HepG2 (cell line): ENCODE results near the gene NXPH4. TPM values are rescaled to one million over a fixed set of nuclear protein-coding genes. Genes with fewer than 3 reads are reported as not detected.

ENCODE experiments used
- CCAR2 ChIP-seq: fragments of 200-400 bp; formaldehyde crosslinking; optimal IDR thresholded peaks from 2 replicates; pipeline ENCODE3; 2018; ENCODE audit warnings: low read depth, mild to moderate bottlenecking, low read length, moderate library complexity
- CREM ChIP-seq, 2 experiments: sonication (generic) in 1 of 2; formaldehyde crosslinking in 1 of 2; IDR thresholded peaks; 2 replicates each; pipeline versions ENCODE4 v1.4.0 to v1.6.1; 2016 to 2020; ENCODE audit warnings: antibody characterized with exemption in 1 of 2, mild to moderate bottlenecking in 1 of 2, missing genetic modification reagents in 1 of 2
- EHMT2 ChIP-seq: fragments of 200-600 bp; sonication (generic); IDR thresholded peaks from 2 replicates; pipeline ENCODE4 v1.7.0; 2017; ENCODE audit warnings: antibody characterized with exemption, low read depth, low read length, borderline replicate concordance
- GPN1 ChIP-seq: sonication (generic); formaldehyde crosslinking; IDR thresholded peaks from 2 replicates; pipeline ENCODE4 v1.5.1; 2020; ENCODE audit warnings: missing genetic modification reagents, borderline replicate concordance
- HOXA5 ChIP-seq: sonication (generic); formaldehyde crosslinking; IDR thresholded peaks from 2 replicates; pipeline ENCODE4 v1.4.0; 2020; ENCODE audit warnings: missing genetic modification reagents
- KLF15 ChIP-seq: sonication (generic); formaldehyde crosslinking; IDR thresholded peaks from 2 replicates; pipeline ENCODE4 v1.8.1; 2023; ENCODE audit warnings: borderline replicate concordance, mild to moderate bottlenecking, inconsistent platforms, missing genetic modification reagents, mixed read lengths
- MXI1 ChIP-seq: IDR thresholded peaks from 3 replicates; pipeline ENCODE4 v1.6.1; 2012; ENCODE audit warnings: low read depth, low read length, inconsistent platforms, borderline replicate concordance
- NR1H2 ChIP-seq: sonication (generic); formaldehyde crosslinking; IDR thresholded peaks from 2 replicates; pipeline ENCODE4 v1.8.1; 2022; ENCODE audit warnings: low read depth, missing genetic modification reagents, borderline replicate concordance
- PAF1 ChIP-seq: IDR thresholded peaks from 2 replicates; pipeline ENCODE4 v1.6.1; 2016; ENCODE audit warnings: missing genetic modification reagents, missing compliant biosample characterization
- RFX1 ChIP-seq: fragments of 450-650 bp; IDR thresholded peaks from 2 replicates; pipeline ENCODE4 v1.6.1; 2017
- SMAD3 ChIP-seq: sonication (generic); formaldehyde crosslinking; IDR thresholded peaks from 2 replicates; pipeline ENCODE4 v1.4.0; 2020; ENCODE audit warnings: missing genetic modification reagents
- ZFP36L2 ChIP-seq: sonication (generic); formaldehyde crosslinking; IDR thresholded peaks from 2 replicates; pipeline ENCODE4 v1.4.0; 2020; ENCODE audit warnings: missing genetic modification reagents
- ZKSCAN8 ChIP-seq: IDR thresholded peaks from 2 replicates; pipeline ENCODE4 v1.6.1; 2016; ENCODE audit warnings: borderline replicate concordance, missing genetic modification reagents, missing compliant biosample characterization
- ZNF263 ChIP-seq: sonication (generic); formaldehyde crosslinking; IDR thresholded peaks from 2 replicates; pipeline ENCODE4 v1.4.0; 2020; ENCODE audit warnings: missing genetic modification reagents
- ZNF709 ChIP-seq: sonication (generic); formaldehyde crosslinking; IDR thresholded peaks from 2 replicates; pipeline ENCODE4 v1.5.0; 2020; ENCODE audit warnings: mild to moderate bottlenecking, missing genetic modification reagents
- polyA plus RNA-seq, 8 experiments: library from polyadenylated mRNA; depleted of rRNA in 3 of 8; stranded (reverse) in 7 of 8; unstranded in 1 of 8; fragments of >200 nt; fragmentation: Illumina TruSeq in 4 of 8; extraction: Trizol in 4 of 8; gene quantifications; 2 replicates each; pipeline versions ENCODE4 v1.2.1 to v1.2.3, GENCODE V29; 2011 to 2016; ENCODE audit warnings: low read depth in 4 of 8, missing spikeins in 1 of 8, mixed read lengths in 1 of 8; ENCODE audit not compliant: insufficient read depth in 1 of 8
- total RNA-seq, 5 experiments: library from RNA; depleted of rRNA; stranded (reverse); fragments of >200 nt; fragmentation: Illumina TruSeq; extraction: Trizol; gene quantifications; 2 replicates each; pipeline ENCODE4 v1.2.3, GENCODE V29; 2016; ENCODE audit warnings: low read depth in 1 of 5
- TF ChIP-seq, protein P1 (sequence below): sonication (generic); formaldehyde crosslinking; IDR thresholded peaks from 2 replicates; pipeline ENCODE4 v1.4.0; 2020; ENCODE audit warnings: mild to moderate bottlenecking, missing genetic modification reagents
- TF ChIP-seq, protein P2 (sequence below): sonication (generic); formaldehyde crosslinking; IDR thresholded peaks from 2 replicates; pipeline ENCODE4 v1.4.0; 2020; ENCODE audit warnings: mild to moderate bottlenecking, missing genetic modification reagents, borderline replicate concordance
- TF ChIP-seq, protein P3 (sequence below): sonication (generic); formaldehyde crosslinking; conservative IDR thresholded peaks from 2 replicates; pipeline ENCODE4 v1.8.0; 2022; ENCODE audit warnings: missing genetic modification reagents

Gene NXPH4
- total and polyA plus RNA-seq, 2 of the 13 experiments (the other 11 are each of a cell fraction or from before 2014, with no cell fraction given) = 0.13 TPM; not detected in 1

DNA sequence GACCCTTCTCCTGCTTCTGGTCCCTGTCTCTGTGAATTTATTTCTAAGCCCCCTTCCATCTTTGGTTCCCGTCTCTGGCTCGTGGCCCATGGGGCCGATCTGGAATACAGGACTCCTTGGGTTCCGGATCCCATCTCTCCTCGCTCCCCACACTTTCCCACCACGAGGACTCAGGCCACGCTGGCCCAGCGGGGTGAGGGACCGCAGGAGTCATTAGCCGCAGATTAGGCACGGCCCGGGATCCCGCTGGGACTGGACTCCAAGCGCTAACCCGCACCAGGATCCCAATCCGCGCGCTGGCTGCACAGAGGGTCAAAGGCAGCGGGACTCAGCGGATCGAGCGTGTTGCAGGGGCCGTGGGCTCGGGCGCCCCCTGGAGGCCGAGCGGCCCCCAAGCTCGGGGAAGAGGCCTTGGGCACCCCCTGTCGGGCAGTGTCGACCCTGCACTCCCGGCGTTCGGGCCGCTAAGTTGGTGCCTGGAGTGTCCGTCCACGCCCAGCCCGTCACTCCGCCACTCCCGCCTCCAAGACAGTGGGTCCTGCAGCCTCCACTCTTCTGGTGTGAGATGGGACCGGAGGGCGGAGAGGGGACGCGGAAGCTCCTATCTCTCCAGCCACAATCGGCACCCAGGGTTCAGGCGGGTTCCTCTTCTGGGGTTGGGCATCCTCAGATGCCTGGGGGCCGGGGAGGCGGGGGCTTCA, 22.4 kb downstream of the NXPH4 start (continued):
- TF ChIP-seq, protein P1, sequence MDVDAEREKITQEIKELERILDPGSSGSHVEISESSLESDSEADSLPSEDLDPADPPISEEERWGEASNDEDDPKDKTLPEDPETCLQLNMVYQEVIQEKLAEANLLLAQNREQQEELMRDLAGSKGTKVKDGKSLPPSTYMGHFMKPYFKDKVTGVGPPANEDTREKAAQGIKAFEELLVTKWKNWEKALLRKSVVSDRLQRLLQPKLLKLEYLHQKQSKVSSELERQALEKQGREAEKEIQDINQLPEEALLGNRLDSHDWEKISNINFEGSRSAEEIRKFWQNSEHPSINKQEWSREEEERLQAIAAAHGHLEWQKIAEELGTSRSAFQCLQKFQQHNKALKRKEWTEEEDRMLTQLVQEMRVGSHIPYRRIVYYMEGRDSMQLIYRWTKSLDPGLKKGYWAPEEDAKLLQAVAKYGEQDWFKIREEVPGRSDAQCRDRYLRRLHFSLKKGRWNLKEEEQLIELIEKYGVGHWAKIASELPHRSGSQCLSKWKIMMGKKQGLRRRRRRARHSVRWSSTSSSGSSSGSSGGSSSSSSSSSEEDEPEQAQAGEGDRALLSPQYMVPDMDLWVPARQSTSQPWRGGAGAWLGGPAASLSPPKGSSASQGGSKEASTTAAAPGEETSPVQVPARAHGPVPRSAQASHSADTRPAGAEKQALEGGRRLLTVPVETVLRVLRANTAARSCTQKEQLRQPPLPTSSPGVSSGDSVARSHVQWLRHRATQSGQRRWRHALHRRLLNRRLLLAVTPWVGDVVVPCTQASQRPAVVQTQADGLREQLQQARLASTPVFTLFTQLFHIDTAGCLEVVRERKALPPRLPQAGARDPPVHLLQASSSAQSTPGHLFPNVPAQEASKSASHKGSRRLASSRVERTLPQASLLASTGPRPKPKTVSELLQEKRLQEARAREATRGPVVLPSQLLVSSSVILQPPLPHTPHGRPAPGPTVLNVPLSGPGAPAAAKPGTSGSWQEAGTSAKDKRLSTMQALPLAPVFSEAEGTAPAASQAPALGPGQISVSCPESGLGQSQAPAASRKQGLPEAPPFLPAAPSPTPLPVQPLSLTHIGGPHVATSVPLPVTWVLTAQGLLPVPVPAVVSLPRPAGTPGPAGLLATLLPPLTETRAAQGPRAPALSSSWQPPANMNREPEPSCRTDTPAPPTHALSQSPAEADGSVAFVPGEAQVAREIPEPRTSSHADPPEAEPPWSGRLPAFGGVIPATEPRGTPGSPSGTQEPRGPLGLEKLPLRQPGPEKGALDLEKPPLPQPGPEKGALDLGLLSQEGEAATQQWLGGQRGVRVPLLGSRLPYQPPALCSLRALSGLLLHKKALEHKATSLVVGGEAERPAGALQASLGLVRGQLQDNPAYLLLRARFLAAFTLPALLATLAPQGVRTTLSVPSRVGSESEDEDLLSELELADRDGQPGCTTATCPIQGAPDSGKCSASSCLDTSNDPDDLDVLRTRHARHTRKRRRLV (CRISPR knock-in tag) = 0 out of 2 replicates have a peak, but pooled peaks have one; percentile 57
- TF ChIP-seq CREM (IDR thresholded peaks at IDR 0.05) = no peak
- no peak for TF ChIP-seq CREM (CRISPR knock-in tag; IDR thresholded peaks at IDR 0.05)
- no peak for TF ChIP-seq ZFP36L2 (CRISPR knock-in tag)
- no peak for TF ChIP-seq EHMT2
- TF ChIP-seq RFX1 = no peak
- TF ChIP-seq NR1H2 (CRISPR knock-in tag) = peak; percentile 55; the same call in 1 of the 2 replicates
- no peak; the same call in 2 of the 3 replicates for TF ChIP-seq MXI1
- TF ChIP-seq CCAR2 = no peak
- TF ChIP-seq HOXA5 (CRISPR knock-in tag) = 0 out of 2 replicates have a peak, but pooled peaks have one; percentile 14
- TF ChIP-seq, protein P2, sequence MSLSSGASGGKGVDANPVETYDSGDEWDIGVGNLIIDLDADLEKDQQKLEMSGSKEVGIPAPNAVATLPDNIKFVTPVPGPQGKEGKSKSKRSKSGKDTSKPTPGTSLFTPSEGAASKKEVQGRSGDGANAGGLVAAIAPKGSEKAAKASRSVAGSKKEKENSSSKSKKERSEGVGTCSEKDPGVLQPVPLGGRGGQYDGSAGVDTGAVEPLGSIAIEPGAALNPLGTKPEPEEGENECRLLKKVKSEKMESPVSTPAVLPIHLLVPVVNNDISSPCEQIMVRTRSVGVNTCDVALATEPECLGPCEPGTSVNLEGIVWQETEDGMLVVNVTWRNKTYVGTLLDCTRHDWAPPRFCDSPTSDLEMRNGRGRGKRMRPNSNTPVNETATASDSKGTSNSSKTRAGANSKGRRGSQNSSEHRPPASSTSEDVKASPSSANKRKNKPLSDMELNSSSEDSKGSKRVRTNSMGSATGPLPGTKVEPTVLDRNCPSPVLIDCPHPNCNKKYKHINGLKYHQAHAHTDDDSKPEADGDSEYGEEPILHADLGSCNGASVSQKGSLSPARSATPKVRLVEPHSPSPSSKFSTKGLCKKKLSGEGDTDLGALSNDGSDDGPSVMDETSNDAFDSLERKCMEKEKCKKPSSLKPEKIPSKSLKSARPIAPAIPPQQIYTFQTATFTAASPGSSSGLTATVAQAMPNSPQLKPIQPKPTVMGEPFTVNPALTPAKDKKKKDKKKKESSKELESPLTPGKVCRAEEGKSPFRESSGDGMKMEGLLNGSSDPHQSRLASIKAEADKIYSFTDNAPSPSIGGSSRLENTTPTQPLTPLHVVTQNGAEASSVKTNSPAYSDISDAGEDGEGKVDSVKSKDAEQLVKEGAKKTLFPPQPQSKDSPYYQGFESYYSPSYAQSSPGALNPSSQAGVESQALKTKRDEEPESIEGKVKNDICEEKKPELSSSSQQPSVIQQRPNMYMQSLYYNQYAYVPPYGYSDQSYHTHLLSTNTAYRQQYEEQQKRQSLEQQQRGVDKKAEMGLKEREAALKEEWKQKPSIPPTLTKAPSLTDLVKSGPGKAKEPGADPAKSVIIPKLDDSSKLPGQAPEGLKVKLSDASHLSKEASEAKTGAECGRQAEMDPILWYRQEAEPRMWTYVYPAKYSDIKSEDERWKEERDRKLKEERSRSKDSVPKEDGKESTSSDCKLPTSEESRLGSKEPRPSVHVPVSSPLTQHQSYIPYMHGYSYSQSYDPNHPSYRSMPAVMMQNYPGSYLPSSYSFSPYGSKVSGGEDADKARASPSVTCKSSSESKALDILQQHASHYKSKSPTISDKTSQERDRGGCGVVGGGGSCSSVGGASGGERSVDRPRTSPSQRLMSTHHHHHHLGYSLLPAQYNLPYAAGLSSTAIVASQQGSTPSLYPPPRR (CRISPR knock-in tag) = no peak; the same call in 1 of the 2 replicates
- TF ChIP-seq, protein P3, sequence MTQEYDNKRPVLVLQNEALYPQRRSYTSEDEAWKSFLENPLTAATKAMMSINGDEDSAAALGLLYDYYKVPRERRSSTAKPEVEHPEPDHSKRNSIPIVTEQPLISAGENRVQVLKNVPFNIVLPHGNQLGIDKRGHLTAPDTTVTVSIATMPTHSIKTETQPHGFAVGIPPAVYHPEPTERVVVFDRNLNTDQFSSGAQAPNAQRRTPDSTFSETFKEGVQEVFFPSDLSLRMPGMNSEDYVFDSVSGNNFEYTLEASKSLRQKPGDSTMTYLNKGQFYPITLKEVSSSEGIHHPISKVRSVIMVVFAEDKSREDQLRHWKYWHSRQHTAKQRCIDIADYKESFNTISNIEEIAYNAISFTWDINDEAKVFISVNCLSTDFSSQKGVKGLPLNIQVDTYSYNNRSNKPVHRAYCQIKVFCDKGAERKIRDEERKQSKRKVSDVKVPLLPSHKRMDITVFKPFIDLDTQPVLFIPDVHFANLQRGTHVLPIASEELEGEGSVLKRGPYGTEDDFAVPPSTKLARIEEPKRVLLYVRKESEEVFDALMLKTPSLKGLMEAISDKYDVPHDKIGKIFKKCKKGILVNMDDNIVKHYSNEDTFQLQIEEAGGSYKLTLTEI (CRISPR knock-in tag) = no peak
- TF ChIP-seq KLF15 = no peak
- no peak for TF ChIP-seq ZNF709
- TF ChIP-seq SMAD3 (CRISPR knock-in tag) = no peak
- TF ChIP-seq GPN1 = peak; percentile 51; the same call in 1 of the 2 replicates
- TF ChIP-seq ZNF263 (CRISPR knock-in tag) = no peak
- no peak for TF ChIP-seq PAF1 (CRISPR knock-in tag)
- TF ChIP-seq ZKSCAN8 (CRISPR knock-in tag) = peak; percentile 20; the same call in 1 of the 2 replicates
